SIG-M5 (cell line): ENCODE data around the gene STS.
"Not testable (repeated sequence)": the region's sequence is repeated elsewhere in the genome, so short reads cannot be mapped to it uniquely, and the experiment has no call there.

ENCODE experiments used
- DNase-seq: peaks from one replicate; lab custom pipeline; 2025; lab: John Stamatoyannopoulos, UW

The STS gene

GRCh38 chrX:7143076-7143475, 4.4 kb upstream of the STS start:
- DNase-seq = no peak

GRCh38 chrX:7143941-7144525, 3.5 kb upstream of the STS start:
- no peak for DNase-seq

GRCh38 chrX:7145454-7145853, 2.1 kb upstream of the STS start:
- DNase-seq = no peak

GRCh38 chrX:7146020-7146702, 1.4 kb upstream of the STS start:
- no peak for DNase-seq

- DNase-seq = no peak
Measured at GRCh38 chrX:7146703-7147412, 654 bp upstream of the STS start.

- no peak for DNase-seq
Measured at GRCh38 chrX:7147978-7148854, 704 bp downstream of the STS start, which contains the start of gene PUDP. Gene PUDP (minus strand): TSS chrX:7148153. CDS start chrX:7148113, 40 bp downstream.

- no peak for DNase-seq
Measured at GRCh38 chrX:7149411-7149810, 1.9 kb downstream of the STS start.

GRCh38 chrX:7153231-7153630, 5.7 kb downstream of the STS start:
- no peak for DNase-seq

GRCh38 chrX:7154041-7154597, 6.6 kb downstream of the STS start:
- no peak for DNase-seq

GRCh38 chrX:7155163-7155562, 7.7 kb downstream of the STS start:
- no peak for DNase-seq

GRCh38 chrX:7156879-7157278, 9.4 kb downstream of the STS start:
- no peak for DNase-seq

- no peak for DNase-seq
Measured at GRCh38 chrX:7158468-7158990, 11.0 kb downstream of the STS start.

- DNase-seq = no peak
Measured at GRCh38 chrX:7159149-7159861, 11.8 kb downstream of the STS start.

- no peak for DNase-seq
Measured at GRCh38 chrX:7163146-7163677, 15.7 kb downstream of the STS start.

- DNase-seq = no peak
Measured at GRCh38 chrX:7164174-7164573, 16.7 kb downstream of the STS start.

GRCh38 chrX:7168371-7168770, 20.9 kb downstream of the STS start:
- DNase-seq = no peak

- no peak for DNase-seq
Measured at GRCh38 chrX:7169627-7170026, 22.1 kb downstream of the STS start.

GRCh38 chrX:7170898-7171297, 23.4 kb downstream of the STS start:
- no peak for DNase-seq

- not testable (repeated sequence) for DNase-seq
Measured at GRCh38 chrX:7178859-7179258, 31.3 kb downstream of the STS start.

GRCh38 chrX:7179446-7179845, 31.9 kb downstream of the STS start:
- DNase-seq = no peak

GRCh38 chrX:7184816-7185215, 37.3 kb downstream of the STS start:
- DNase-seq = no peak
